Measurements from ENCODE around the gene PEF1. TPM values are rescaled to one million over a fixed set of nuclear protein-coding genes. Genes with fewer than 3 reads are reported as not detected.

PEF1 gene
- total RNA-seq, 1 experiment from 2014 or later, result 40.3 TPM

DNA sequence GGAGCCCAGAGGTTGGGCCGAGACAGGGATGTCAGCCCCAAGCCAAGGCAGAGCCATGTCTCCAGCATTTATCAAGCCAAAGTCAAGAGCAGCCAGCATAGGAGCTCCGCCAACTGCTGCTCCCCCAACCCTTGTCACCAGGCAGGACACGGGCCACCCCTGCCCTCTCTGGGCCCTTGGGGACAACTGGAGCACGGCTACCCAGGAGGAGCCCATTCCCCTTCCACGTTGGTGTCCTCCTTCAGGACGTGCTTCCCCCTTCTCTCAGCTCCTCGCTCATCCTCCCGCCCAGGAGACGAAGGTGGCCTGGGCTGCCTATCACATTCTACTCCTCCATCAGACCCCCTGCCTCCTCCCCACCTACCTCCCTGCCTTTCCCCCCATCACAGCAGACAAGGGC lies 19.9 kb upstream of the PEF1 start:
- H2BK12ac ChIP-seq (ENCODE audit: insufficient read length, low read depth, low read length), result no peak overlapping the region
- no peak overlapping the region for H3K9ac ChIP-seq (ENCODE audit: extremely low read depth, insufficient read length, low read length)
- H3K56ac ChIP-seq (ENCODE audit: insufficient read length, low read depth, low read length), result no peak overlapping the region
- no peaks in the 10 kb centered on the region; the same call in 1 of the 2 replicates for H3K4me1 ChIP-seq (ENCODE audit: insufficient read depth, low read length)
- no peak overlapping the region for H2BK120ac ChIP-seq (ENCODE audit: low read depth, low read length, poor library complexity, severe bottlenecking)
- no peak overlapping the region for H4K5ac ChIP-seq (ENCODE audit: insufficient read length, low read depth, low read length)
- no peak overlapping the region for H3K4ac ChIP-seq (ENCODE audit: low read depth, low read length)
- no peaks in the 10 kb centered on the region for H3K9me3 ChIP-seq (ENCODE audit: control insufficient read depth, low read depth, low read length)
- H3K14ac ChIP-seq (ENCODE audit: insufficient read depth, low read length), result no peak overlapping the region; the same call in 1 of the 2 replicates
- H2AK5ac ChIP-seq (ENCODE audit: insufficient read length, low read length), result no peak overlapping the region
- H3K4me2 ChIP-seq (ENCODE audit: insufficient read depth, insufficient read length, low read length), result no peak overlapping the region
- no peak overlapping the region; a peak in 1 of 5 replicates for H3K4me3 Mint-ChIP-seq
- H3K79me1 ChIP-seq (ENCODE audit: insufficient read depth, low read depth, low read length, poor library complexity, severe bottlenecking), result no peaks in the 10 kb centered on the region
- H3K79me2 ChIP-seq (ENCODE audit: insufficient read depth, low read length), result no peaks in the 10 kb centered on the region
- H3K23ac ChIP-seq (ENCODE audit: insufficient read length, low read depth, low read length), result no peak overlapping the region
- no CpG with 5 or more reads among the region's 9 CpGs for WGBS (ENCODE audit: extremely low coverage, insufficient read length, low lambda C conversion rate)
- no peak overlapping the region for H2BK5ac ChIP-seq (ENCODE audit: insufficient read length, low read length)
- no peaks in the 10 kb centered on the region; a peak in 1 of 5 replicates for H3K9me3 Mint-ChIP-seq
- H2BK20ac ChIP-seq (ENCODE audit: low read depth, low read length, poor library complexity, severe bottlenecking), result no peak overlapping the region
- no peak overlapping the region for H3T11ph ChIP-seq (ENCODE audit: low read length)
- peak overlapping the region; percentile 16 for H3K18ac ChIP-seq (ENCODE audit: insufficient read length, low read depth, low read length)
- H3K27me3 ChIP-seq (ENCODE audit: insufficient read depth, low read length), result no peaks in the 10 kb centered on the region
- H3K23me2 ChIP-seq (ENCODE audit: insufficient read length, low read depth, low read length, poor library complexity, severe bottlenecking), result no peaks in the 10 kb centered on the region
- H3K27ac ChIP-seq (ENCODE audit: insufficient read length, low read depth, low read length), result no peak overlapping the region
- H4K20me1 ChIP-seq (ENCODE audit: control insufficient read depth, insufficient read depth, insufficient read length), result peaks cover 4% of the 10 kb centered on the region
- no peak overlapping the region for H2BK15ac ChIP-seq (ENCODE audit: low read depth, low read length)
- H4K8ac ChIP-seq (replicated peaks; ENCODE audit: insufficient read length, low read depth, low read length), result no peak overlapping the region
- H3K27me3 Mint-ChIP-seq (ENCODE audit: low read depth), result peaks cover 4% of the 10 kb centered on the region
- peaks cover 12 to 18% of the 10 kb centered on the region in 2 experiments for H3K4me1 Mint-ChIP-seq
- H3K36me3 Mint-ChIP-seq (ENCODE audit: insufficient read depth in 1 of 3, low read depth in 3 of 3), result no peaks in the 10 kb centered on the region
- H2AFZ ChIP-seq (ENCODE audit: low read length), result no peak overlapping the region
- H4K91ac ChIP-seq (ENCODE audit: insufficient read length, low read depth, low read length), result no peak overlapping the region
- no peak overlapping the region; a peak in 1 of 7 replicates for H3K27ac Mint-ChIP-seq
- DNase-seq, result no peak
- TF ChIP-seq, protein P1, sequence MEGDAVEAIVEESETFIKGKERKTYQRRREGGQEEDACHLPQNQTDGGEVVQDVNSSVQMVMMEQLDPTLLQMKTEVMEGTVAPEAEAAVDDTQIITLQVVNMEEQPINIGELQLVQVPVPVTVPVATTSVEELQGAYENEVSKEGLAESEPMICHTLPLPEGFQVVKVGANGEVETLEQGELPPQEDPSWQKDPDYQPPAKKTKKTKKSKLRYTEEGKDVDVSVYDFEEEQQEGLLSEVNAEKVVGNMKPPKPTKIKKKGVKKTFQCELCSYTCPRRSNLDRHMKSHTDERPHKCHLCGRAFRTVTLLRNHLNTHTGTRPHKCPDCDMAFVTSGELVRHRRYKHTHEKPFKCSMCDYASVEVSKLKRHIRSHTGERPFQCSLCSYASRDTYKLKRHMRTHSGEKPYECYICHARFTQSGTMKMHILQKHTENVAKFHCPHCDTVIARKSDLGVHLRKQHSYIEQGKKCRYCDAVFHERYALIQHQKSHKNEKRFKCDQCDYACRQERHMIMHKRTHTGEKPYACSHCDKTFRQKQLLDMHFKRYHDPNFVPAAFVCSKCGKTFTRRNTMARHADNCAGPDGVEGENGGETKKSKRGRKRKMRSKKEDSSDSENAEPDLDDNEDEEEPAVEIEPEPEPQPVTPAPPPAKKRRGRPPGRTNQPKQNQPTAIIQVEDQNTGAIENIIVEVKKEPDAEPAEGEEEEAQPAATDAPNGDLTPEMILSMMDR (conservative IDR thresholded peaks at IDR 0.05), result no peak
